Measurements from ENCODE around the gene RAD51B. TPM values are rescaled to one million over a fixed set of nuclear protein-coding genes. Genes with fewer than 3 reads are reported as not detected.

Gene RAD51B
- total and polyA plus RNA-seq, 3 donors from 2014 or later, result 5.5 to 22.5 (median 19.1) TPM

- TF ChIP-seq CTCF (IDR thresholded peaks at IDR 0.05) (no peak), POLR2A (IDR thresholded peaks at IDR 0.05) (no peak)
- WGBS, 2 donors, result 88 to 89% methylated on average over 2 of the region's 2 CpGs
- H3K36me3 ChIP-seq (ENCODE audit: low read depth, missing control alignments), result no peaks in the 10 kb centered on the region
- H3K27ac ChIP-seq, result no peak overlapping the region
- intact Hi-C loops (cut with DNase I; ENCODE audit: low total_unique reads), result no loop called here
- peaks cover 7% of the 10 kb centered on the region for H3K4me1 ChIP-seq
- H3K27me3 ChIP-seq, result no peaks in the 10 kb centered on the region
- H3K4me3 ChIP-seq, result no peak overlapping the region
- no peaks in the 10 kb centered on the region for H3K9me3 ChIP-seq
- DNase-seq, result no peak
Observed at GRCh38 chr14:68578597-68578996, 759.0 kb downstream of the RAD51B start.

DNA sequence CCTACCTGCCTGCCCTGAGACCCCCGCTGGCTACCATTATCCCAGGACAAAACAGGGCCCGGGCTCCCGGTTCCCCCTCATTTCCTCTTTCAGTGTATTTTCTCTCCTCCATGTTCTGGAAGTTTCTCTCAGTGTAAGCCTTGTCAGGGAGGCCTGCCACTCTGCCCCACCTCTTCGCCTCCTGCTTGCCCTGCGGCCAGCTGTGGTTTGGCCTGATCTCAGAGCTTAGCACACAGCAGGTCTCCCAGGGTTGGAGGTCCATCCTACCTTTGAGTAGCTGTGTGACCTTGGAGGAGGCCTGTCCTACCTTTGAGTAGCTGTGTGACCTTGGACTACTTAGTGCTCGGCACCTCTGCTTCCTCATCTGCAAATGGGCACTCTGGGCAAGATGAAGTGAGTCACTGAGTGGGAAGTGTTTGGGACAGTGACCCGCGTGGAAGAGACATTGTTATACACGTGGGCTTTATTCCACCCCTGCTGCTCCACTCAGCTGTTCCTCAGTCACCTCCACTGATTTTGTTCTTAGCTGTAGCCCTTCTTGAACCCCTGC, 760.6 kb downstream of the RAD51B start:
- no peaks in the 10 kb centered on the region for H3K9me3 ChIP-seq
- H3K4me1 ChIP-seq, result peaks cover 7% of the 10 kb centered on the region
- TF ChIP-seq CTCF (IDR thresholded peaks at IDR 0.05), result no peak
- no peak for TF ChIP-seq POLR2A (IDR thresholded peaks at IDR 0.05)
- no peaks in the 10 kb centered on the region for H3K27me3 ChIP-seq
- intact Hi-C loops (cut with DNase I; ENCODE audit: low total_unique reads), result no loop called here
- peak overlapping the region; percentile 5 to 36 for H3K27ac ChIP-seq
- DNase-seq, result no peak
- H3K4me3 ChIP-seq, result no peak overlapping the region
- 71 to 80% methylated on average over 6 to 9 of the region's 9 CpGs for WGBS, 2 donors
- no peaks in the 10 kb centered on the region for H3K36me3 ChIP-seq (ENCODE audit: low read depth, missing control alignments)

GRCh38 chr14:68580671-68581070, 761.1 kb downstream of the RAD51B start:
- intact Hi-C loops (cut with DNase I; ENCODE audit: low total_unique reads), result no loop called here

GRCh38 chr14:68583548-68584280, 764.1 kb downstream of the RAD51B start:
- Histone ChIP-seq H3K27me3 (no peaks in the 10 kb centered on the region), H3K36me3 (ENCODE audit: low read depth, missing control alignments) (no peaks in the 10 kb centered on the region), H3K9me3 (no peaks in the 10 kb centered on the region), H3K27ac (no peak overlapping the region), H3K4me1 (peaks cover 10% of the 10 kb centered on the region), H3K4me3 (no peak overlapping the region)
- intact Hi-C loops (cut with DNase I; ENCODE audit: low total_unique reads), result no loop called here
- no peak for TF ChIP-seq CTCF (IDR thresholded peaks at IDR 0.05)
- no peak for TF ChIP-seq POLR2A (IDR thresholded peaks at IDR 0.05)
- no peak for DNase-seq
- 67 to 77% methylated on average over 4 to 13 of the region's 13 CpGs for WGBS, 2 donors

More at GRCh38 chr14:68580671-68581070, 761.1 kb downstream of the RAD51B start:
- no peak overlapping the region for H3K4me3 ChIP-seq
- WGBS, 2 donors, result 66 to 73% methylated on average over 5 of the region's 5 CpGs
- H3K27me3 ChIP-seq, result no peaks in the 10 kb centered on the region
- DNase-seq, result peak; percentile 53
- no peaks in the 10 kb centered on the region for H3K9me3 ChIP-seq
- H3K36me3 ChIP-seq (ENCODE audit: low read depth, missing control alignments), result no peaks in the 10 kb centered on the region
- TF ChIP-seq POLR2A (IDR thresholded peaks at IDR 0.05), result no peak
- no peak for TF ChIP-seq CTCF (IDR thresholded peaks at IDR 0.05)
- H3K27ac ChIP-seq, result peak overlapping the region; percentile 5 to 36
- H3K4me1 ChIP-seq, result peaks cover 7% of the 10 kb centered on the region
